Esophagus muscularis mucosa (tissue), 3 donors: Measurements from ENCODE around the gene KLF12.

ENCODE experiments used
- CTCF ChIP-seq, 3 experiments: fragments of 200-600 bp in 2 of 3; fragments of 450-650 bp in 1 of 3; sonication (generic) in 2 of 3; IDR thresholded peaks; one replicate each; pipeline ENCODE4 v1.5.1; 2017 to 2019; ENCODE audit warnings: antibody characterized with exemption in 3 of 3, mild to moderate bottlenecking in 2 of 3, moderate library complexity in 1 of 3
- POLR2A ChIP-seq: fragments of 450-650 bp; IDR thresholded peaks from one replicate; pipeline ENCODE4 v1.6.1; 2017; ENCODE audit warnings: antibody characterized with exemption, moderate library complexity, mild to moderate bottlenecking, low read depth

- TF ChIP-seq POLR2A: no peak
- no peak for TF ChIP-seq CTCF (IDR thresholded peaks at IDR 0.05)
Measured at GRCh38 chr13:74168263-74168675, 34.1 kb upstream of the KLF12 start.
